ENCODE results near the gene ARPC1A. TPM values are rescaled to one million over a fixed set of nuclear protein-coding genes. Genes with fewer than 3 reads are reported as not detected.
"Not testable (repeated sequence)": the region's sequence is repeated elsewhere in the genome, so short reads cannot be mapped to it uniquely, and the experiment has no call there.

Gene ARPC1A
- total and polyA plus RNA-seq, 8 donors: 92.7 to 158 (median 107) TPM

GRCh38 chr7:99355098-99355497 is 29.4 kb downstream of the ARPC1A start:
- Histone ChIP-seq H3K4me3 (no peak overlapping the region), H3K36me3 (peaks cover 0 to 100% of the 10 kb centered on the region in 2 donors), H3K9me3 (no peaks in the 10 kb centered on the region), H3K4me1 (no peaks in the 10 kb centered on the region), H3K27me3 (no peaks in the 10 kb centered on the region), H3K27ac (no peak overlapping the region)
- no peak for ATAC-seq
- DNase-seq: no peak
- TF ChIP-seq CTCF (IDR thresholded peaks at IDR 0.05): no peak
- intact Hi-C loops (cut with DNase I): no loop called here

- TF ChIP-seq CTCF (IDR thresholded peaks at IDR 0.05): no peak
- peaks cover 0 to 100% of the 10 kb centered on the region in 2 donors for H3K36me3 ChIP-seq
- no peaks in the 10 kb centered on the region for H3K9me3 ChIP-seq
- H3K27ac ChIP-seq: no peak overlapping the region
- no peak for ATAC-seq
- no peaks in the 10 kb centered on the region for H3K27me3 ChIP-seq
- intact Hi-C loops (cut with DNase I): no loop called here
- H3K4me3 ChIP-seq: no peak overlapping the region
- no peak for DNase-seq
- H3K4me1 ChIP-seq: no peaks in the 10 kb centered on the region
These were observed 32.2 kb downstream of the ARPC1A start for GRCh38 chr7:99357701-99358490.

- intact Hi-C loops (cut with DNase I); H3K9me3 ChIP-seq; H3K4me1 ChIP-seq; ATAC-seq; H3K27ac ChIP-seq; H3K27me3 ChIP-seq; DNase-seq; H3K4me3 ChIP-seq: not testable (repeated sequence)
- H3K36me3 ChIP-seq: peaks cover 0 to 100% of the 10 kb centered on the region in 2 donors
These were observed 32.8 kb downstream of the ARPC1A start for GRCh38 chr7:99358521-99358920.

- Histone ChIP-seq H3K9me3 (no peaks in the 10 kb centered on the region), H3K4me3 (no peak overlapping the region), H3K4me1 (no peaks in the 10 kb centered on the region), H3K27ac (no peak overlapping the region), H3K36me3 (peaks cover 0 to 100% of the 10 kb centered on the region in 2 donors), H3K27me3 (no peaks in the 10 kb centered on the region)
- ATAC-seq (no peak), DNase-seq (no peak)
- TF ChIP-seq CTCF (IDR thresholded peaks at IDR 0.05): no peak
- intact Hi-C loops (cut with DNase I): no loop called here
These were observed 33.9 kb downstream of the ARPC1A start for GRCh38 chr7:99359465-99360154.

GRCh38 chr7:99362801-99363200 is 37.1 kb downstream of the ARPC1A start:
- no peak overlapping the region for H3K27ac ChIP-seq
- no peak for ATAC-seq

More at GRCh38 chr7:99362801-99363200, 37.1 kb downstream of the ARPC1A start:
- H3K4me3 ChIP-seq: no peak overlapping the region
- H3K4me1 ChIP-seq: no peaks in the 10 kb centered on the region
- peaks cover 0 to 100% of the 10 kb centered on the region in 2 donors for H3K36me3 ChIP-seq
- H3K9me3 ChIP-seq: no peaks in the 10 kb centered on the region
- H3K27me3 ChIP-seq: no peaks in the 10 kb centered on the region
- DNase-seq: no peak
- TF ChIP-seq CTCF (IDR thresholded peaks at IDR 0.05): no peak
- intact Hi-C loops (cut with DNase I): no loop called here
